Measurements from ENCODE around the gene MRPL43.

Gene MRPL43

GRCh38 chr10:100962351-100963080, 24.8 kb downstream of the MRPL43 start:
- no peak for DNase-seq

- no peak for DNase-seq
Measured at GRCh38 chr10:100960251-100960650, 27.0 kb downstream of the MRPL43 start.

DNA sequence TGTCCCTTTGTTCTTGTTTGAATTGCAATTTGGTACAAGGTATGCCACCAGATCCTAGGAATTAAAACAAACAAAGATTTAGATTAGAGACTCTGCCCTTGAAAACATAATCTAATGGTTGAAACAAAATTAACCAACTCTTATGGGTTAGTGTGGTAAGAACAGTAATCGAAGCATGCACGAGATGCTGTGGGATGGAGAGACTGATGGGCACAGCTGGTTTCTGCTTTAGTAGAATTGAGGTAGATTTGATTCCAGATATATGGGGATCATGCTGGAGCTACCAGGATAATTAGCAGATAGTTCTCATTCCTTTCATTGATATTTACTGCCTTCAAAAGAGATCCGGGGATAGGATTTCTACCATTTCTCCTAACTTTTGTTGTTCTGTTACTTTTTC, 38.4 kb downstream of the MRPL43 start:
- no peak for DNase-seq

- DNase-seq, result no peak
Measured at GRCh38 chr10:100945754-100946153, 41.5 kb downstream of the MRPL43 start.

GRCh38 chr10:100943508-100943907, 43.8 kb downstream of the MRPL43 start:
- DNase-seq, result no peak

GRCh38 chr10:100942229-100942628, 45.1 kb downstream of the MRPL43 start:
- no peak for DNase-seq

DNA sequence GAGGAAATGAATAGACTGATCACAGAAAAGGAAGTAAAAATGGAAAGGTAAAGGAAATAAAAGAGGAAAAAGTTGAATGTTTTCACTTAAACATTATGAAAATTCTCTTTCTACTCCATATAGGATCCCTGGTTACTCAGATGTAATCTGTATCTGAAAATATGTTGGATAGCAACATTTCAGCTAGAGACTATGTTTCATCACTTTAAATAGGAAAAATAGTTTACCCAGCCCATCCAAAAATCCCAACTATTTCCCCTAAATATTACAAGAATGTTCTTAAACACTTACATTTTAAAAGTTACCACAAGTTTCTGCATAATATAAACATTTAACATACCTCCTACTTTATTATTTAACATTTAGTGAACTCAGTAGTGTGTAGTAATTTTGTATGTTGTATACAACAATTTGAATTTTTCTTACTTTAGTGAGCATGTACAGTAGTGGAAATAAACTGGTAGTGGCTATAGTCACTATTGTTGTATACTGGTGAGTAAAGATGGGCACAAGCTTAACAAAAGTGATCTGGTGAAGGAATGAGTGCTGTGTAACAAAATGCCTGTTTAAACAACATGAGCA, 47.4 kb downstream of the MRPL43 start:
- no peak for DNase-seq

Measured in activated CD4-positive, alpha-beta T cell treated with anti-CD3 and anti-CD28 coated beads, Interleukin-2, amount 50 U/mL, for 48 hours (primary cell).